MCF 10A (cell line): ENCODE measurements around the gene KLHL22. TPM values are rescaled to one million over a fixed set of nuclear protein-coding genes. Genes with fewer than 3 reads are reported as not detected.
"Not testable (repeated sequence)": the region's sequence is repeated elsewhere in the genome, so short reads cannot be mapped to it uniquely, and the experiment has no call there.

Source experiments
- BruUV-seq: library from RNA; stranded (reverse); fragments of 400-500 nt; replicated peaks from 2 replicates; lab custom pipeline; 2021; lab: Mats Ljungman, UMichigan
- CTCF ChIA-PET: fragments of 300-600 bp; sonication (Branson Sonifier 250); formaldehyde crosslinking; extraction: SDS; loops from one replicate; lab custom pipeline; 2021; ENCODE audit warnings: antibody characterized with exemption, inconsistent platforms; lab: Yijun Ruan, JAX
- POLR2A ChIA-PET: fragments of 300-600, 350-650 bp; sonication (Branson Sonifier 250); formaldehyde crosslinking; extraction: SDS; loops from one replicate; lab custom pipeline; 2020; ENCODE audit warnings: antibody characterized with exemption, inconsistent platforms; lab: Yijun Ruan, JAX
- DNase-seq: peaks from one replicate; pipeline ENCODE4 v3.0.0-alpha.2; 2018; ENCODE audit not compliant: unreplicated experiment
- H3K27ac Mint-ChIP-seq: one replicate; pipeline ENCODE4 v1.8.0; 2022; ENCODE audit warnings: mild to moderate bottlenecking, low read depth, mixed read lengths; ENCODE audit not compliant: unreplicated experiment
- H3K27me3 Mint-ChIP-seq: one replicate; pipeline ENCODE4 v1.8.0; 2022; ENCODE audit warnings: mixed read lengths; ENCODE audit not compliant: insufficient read depth, unreplicated experiment
- H3K36me3 Mint-ChIP-seq: one replicate; pipeline ENCODE4 v1.8.0; 2022; ENCODE audit warnings: mild to moderate bottlenecking, moderate library complexity, mixed read lengths; ENCODE audit not compliant: insufficient read depth, unreplicated experiment
- H3K4me1 Mint-ChIP-seq: one replicate; pipeline ENCODE4 v1.8.0; 2022; ENCODE audit warnings: mixed read lengths; ENCODE audit not compliant: insufficient read depth, unreplicated experiment
- H3K4me3 Mint-ChIP-seq: one replicate; pipeline ENCODE4 v1.8.0; 2022; ENCODE audit warnings: mild to moderate bottlenecking, moderate library complexity, mixed read lengths; ENCODE audit not compliant: unreplicated experiment
- H3K9me3 Mint-ChIP-seq: one replicate; pipeline ENCODE4 v1.8.0; 2022; ENCODE audit warnings: mixed read lengths; ENCODE audit not compliant: unreplicated experiment
- CTCF ChIP-seq: fragments of 200-600 bp; IDR thresholded peaks from one replicate; pipeline ENCODE4 v1.8.0; 2022; ENCODE audit warnings: antibody characterized with exemption, mild to moderate bottlenecking; ENCODE audit not compliant: unreplicated experiment
- intact Hi-C: fragments of 100-400 bp; cut with micrococcal nuclease; formaldehyde crosslinking; loops from 2 replicates; pipeline ENCODE4 v1.14.1; 2022
- total RNA-seq: library from RNA; stranded (reverse); gene quantifications from 2 replicates; pipeline ENCODE4 v1.2.3, GENCODE V29; 2022

KLHL22 gene
- total RNA-seq, 1 experiment from 2014 or later: 14.7 TPM

- no peak for DNase-seq
- POLR2A ChIA-PET: no interaction called here
- no peak overlapping the region for H3K27ac Mint-ChIP-seq
- no peaks in the 10 kb centered on the region for H3K9me3 Mint-ChIP-seq
- no peaks in the 10 kb centered on the region for H3K27me3 Mint-ChIP-seq
- peaks cover 5% of the 10 kb centered on the region for H3K36me3 Mint-ChIP-seq
- no TSS peak for BruUV-seq
- no peak overlapping the region for H3K4me3 Mint-ChIP-seq
- no peaks in the 10 kb centered on the region for H3K4me1 Mint-ChIP-seq
- no peak for TF ChIP-seq CTCF
- intact Hi-C loops: no loop called here
- CTCF ChIA-PET: interaction anchor here (0.7 kb wide), 1 partner anchor 78 kb away, joined by 3 read pairs; no protein-coding TSS in a partner anchor
These were observed 9.4 kb downstream of the KLHL22 start for GRCh38 chr22:20486229-20486628.

- DNase-seq: no peak
- Mint-ChIP-seq H3K27ac (no peak overlapping the region), H3K4me1 (no peaks in the 10 kb centered on the region), H3K4me3 (no peak overlapping the region), H3K36me3 (peaks cover 11% of the 10 kb centered on the region), H3K27me3 (no peaks in the 10 kb centered on the region), H3K9me3 (no peaks in the 10 kb centered on the region)
- no peak for TF ChIP-seq CTCF
- intact Hi-C loops: no loop called here
- no TSS peak for BruUV-seq
- ChIA-PET POLR2A (interaction anchor here (0.6 to 1.2 kb wide), 3 partner anchors 10 to 1306 kb away, joined by 3 to 5 read pairs (median 3); partner anchors contain the start of gene SLC25A1), CTCF (interaction anchor here (1.7 kb wide), 1 partner anchor 9 kb away, joined by 4 read pairs; no protein-coding TSS in a partner anchor)
These were observed 10.5 kb downstream of the KLHL22 start for GRCh38 chr22:20484948-20485683.

- CTCF ChIA-PET: interaction anchor here (1.7 to 1.9 kb wide), 3 partner anchors 10 to 65 kb away, joined by 4 to 6 read pairs (median 6); no protein-coding TSS in a partner anchor
- DNase-seq: no peak
- Mint-ChIP-seq H3K4me1 (no peaks in the 10 kb centered on the region), H3K4me3 (no peak overlapping the region), H3K9me3 (no peaks in the 10 kb centered on the region), H3K27ac (no peak overlapping the region), H3K27me3 (no peaks in the 10 kb centered on the region), H3K36me3 (peaks cover 21% of the 10 kb centered on the region)
- intact Hi-C loops: no loop called here
- no peak for TF ChIP-seq CTCF
- no TSS peak for BruUV-seq
- POLR2A ChIA-PET: interaction anchor here (1.2 kb wide), 1 partner anchor 16 kb away, joined by 3 read pairs; no protein-coding TSS in a partner anchor
These were observed 11.8 kb downstream of the KLHL22 start for GRCh38 chr22:20483771-20484170.

GRCh38 chr22:20483143-20483506 lies 12.5 kb downstream of the KLHL22 start:
- DNase-seq, H3K4me1 Mint-ChIP-seq, H3K27ac Mint-ChIP-seq, intact Hi-C loops, H3K27me3 Mint-ChIP-seq, H3K9me3 Mint-ChIP-seq, H3K4me3 Mint-ChIP-seq, BruUV-seq: not testable (repeated sequence)
- peaks cover 21% of the 10 kb centered on the region for H3K36me3 Mint-ChIP-seq
- POLR2A ChIA-PET: interaction anchor here (1.2 kb wide), 1 partner anchor 38 kb away, joined by 3 read pairs; no protein-coding TSS in a partner anchor
- CTCF ChIA-PET: interaction anchor here (1.7 to 1.9 kb wide), 3 partner anchors 11 to 65 kb away, joined by 4 to 6 read pairs (median 6); no protein-coding TSS in a partner anchor
